HG02571 (cell line): Measurements from ENCODE around the gene EIF1AD.
"Not testable (repeated sequence)": the region's sequence is repeated elsewhere in the genome, so short reads cannot be mapped to it uniquely, and the experiment has no call there.

Experiments
- ATAC-seq: cut with Tn5 transposase; IDR thresholded peaks from one replicate; pipeline ENCODE4 v1.9.1; 2021; ENCODE audit warnings: mild to moderate bottlenecking, moderate library complexity; ENCODE audit not compliant: unreplicated experiment

Gene EIF1AD

DNA sequence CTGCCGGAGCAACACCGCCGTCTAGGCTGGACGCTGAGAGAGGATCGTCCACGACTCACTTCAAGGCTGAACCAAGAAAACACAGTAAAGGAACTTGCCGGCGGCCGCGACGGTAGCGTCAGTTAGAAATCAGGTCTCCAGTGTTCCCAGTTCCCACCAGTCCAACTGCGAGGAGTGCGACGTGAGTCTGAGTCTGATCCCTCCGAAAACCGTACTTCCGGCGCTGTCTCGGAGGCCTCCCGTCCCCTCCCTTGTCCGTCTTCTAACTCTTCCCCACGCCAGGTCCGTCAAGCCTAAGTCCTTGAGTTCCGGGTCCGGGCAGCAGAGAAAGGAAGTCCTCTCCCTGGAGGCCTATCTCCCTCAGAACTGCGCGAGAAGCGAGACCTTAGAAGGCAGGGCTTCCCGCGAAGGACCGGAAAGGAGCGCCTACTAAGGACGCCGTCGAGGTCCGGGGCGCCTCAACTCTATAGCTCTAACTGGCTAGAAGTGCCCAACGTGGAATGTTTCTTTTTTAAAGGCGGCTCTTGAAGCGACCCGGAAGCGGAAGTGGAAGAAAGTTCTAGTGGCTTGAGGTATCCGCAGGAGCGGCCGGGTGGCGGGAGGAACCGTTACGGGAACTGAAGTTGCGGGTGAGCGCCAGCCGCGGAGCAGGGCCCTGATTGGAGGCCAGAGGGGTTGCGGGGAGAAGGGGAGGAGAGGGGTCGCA, at the start of gene EIF1AD, which contains the start of gene BANF1:
Gene EIF1AD, minus strand, starts transcription at position 216 of the 706 bp plus-strand sequence. CDS start 1,768 bp downstream, outside the sequence.
Gene BANF1, plus strand, starts transcription at position 562 of the 706 bp plus-strand sequence. CDS start 748 bp downstream, outside the sequence.
- ATAC-seq, result peak; percentile 68

DNA sequence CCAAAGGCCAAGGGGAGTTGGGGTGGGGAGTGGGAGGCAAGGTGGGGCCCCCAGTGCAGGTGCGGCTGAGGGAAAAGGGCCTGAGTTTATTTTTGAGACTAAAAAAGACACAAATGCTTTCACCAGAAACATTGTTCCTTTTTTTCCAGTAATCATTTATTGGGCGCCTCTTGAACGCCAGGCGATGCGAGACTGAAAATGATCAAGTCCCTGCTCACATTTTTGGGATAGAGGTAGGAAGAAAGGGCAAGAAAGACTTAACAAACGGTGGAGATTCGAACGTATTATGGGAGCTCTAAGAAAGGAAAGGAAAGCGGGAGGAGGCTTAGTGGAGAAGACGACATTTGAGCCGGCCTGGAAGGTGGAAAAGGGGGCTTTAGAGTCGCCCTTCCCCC, 49.4 kb upstream of the EIF1AD start:
- no peak for ATAC-seq

- no peak for ATAC-seq
Measured at GRCh38 chr11:66050581-66051231, 48.7 kb upstream of the EIF1AD start.

DNA sequence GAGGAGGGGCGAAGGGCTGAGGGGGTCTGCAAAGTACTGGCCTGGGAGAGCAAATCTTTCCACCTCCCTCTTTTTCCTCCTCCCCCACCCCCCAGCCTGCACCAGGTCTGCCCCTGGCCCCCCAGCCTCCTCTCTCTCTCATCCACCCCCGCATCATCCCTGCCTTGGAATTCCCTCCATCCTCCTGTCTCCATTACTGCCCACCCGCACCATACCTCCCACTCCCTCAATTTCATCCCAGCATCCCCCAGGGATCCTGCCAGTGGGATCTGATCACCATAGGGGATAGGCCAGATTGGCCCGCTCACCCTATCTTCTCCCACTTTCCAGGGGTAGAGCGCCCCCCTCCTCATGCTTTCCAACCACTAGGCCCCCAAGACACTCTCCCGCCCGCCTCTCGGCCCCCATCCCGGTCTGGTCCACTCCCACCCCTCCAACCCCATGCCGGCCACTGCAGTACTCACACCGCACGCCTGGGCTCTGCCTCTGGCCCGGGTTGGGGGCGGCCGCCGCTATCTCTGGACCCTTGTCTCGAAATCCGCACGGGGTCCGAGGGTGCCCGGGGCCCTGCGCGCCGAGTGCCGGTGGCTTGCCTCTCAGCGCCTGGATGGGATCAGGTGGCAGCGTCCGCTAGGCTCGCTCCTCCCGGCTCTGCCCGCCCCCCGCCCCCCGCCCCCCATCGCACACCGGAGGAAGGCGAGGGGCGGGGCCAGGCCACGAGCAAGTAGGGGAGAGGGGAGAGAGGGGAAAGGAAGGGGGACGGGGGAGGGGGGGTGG, 46.8 kb upstream of the EIF1AD start, which contains the start of gene GAL3ST3:
Gene GAL3ST3, minus strand, starts transcription at position 615 of the 777 bp plus-strand sequence. CDS start 3,746 bp downstream, outside the sequence.
- no peak for ATAC-seq

DNA sequence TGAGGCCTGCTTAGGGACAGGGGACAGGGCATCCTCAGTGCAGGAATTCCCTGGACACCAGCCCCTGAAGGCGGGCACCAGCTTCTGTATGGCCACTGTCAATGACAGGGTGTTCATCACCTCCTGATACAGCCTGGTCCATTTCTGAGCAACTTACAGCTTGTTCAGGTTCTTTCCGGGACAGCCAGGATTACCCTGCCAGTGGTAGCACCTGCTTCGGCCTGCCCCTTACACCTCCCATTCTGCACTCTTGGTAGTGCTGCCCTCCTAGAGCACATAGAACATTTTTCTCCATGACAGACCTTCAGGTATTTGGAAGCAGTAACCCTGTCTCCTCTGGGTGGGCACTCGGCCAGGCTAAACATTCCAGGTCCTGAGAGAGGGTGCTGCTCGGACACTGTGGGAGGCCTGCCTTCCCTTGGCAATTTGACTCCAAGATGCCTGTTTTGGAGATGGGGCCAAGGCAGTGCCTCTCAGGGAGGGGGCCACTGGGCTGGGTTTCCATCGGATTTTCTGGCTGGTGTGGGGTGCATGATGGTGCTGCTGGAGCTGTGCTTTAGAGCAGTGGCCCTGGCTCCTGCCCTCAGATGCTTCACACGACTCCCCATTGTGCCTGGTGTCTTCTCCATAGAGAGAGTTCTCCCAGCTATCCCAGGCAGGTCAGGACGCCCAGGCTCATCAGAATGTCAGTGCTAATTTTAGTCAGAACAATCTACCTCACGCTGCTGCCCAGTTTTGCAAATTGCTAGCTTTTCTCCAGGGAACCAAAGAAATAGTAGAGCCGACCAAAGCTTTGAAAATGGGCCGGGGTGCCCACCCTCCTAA, 45.8 kb upstream of the EIF1AD start:
- no peak for ATAC-seq

DNA sequence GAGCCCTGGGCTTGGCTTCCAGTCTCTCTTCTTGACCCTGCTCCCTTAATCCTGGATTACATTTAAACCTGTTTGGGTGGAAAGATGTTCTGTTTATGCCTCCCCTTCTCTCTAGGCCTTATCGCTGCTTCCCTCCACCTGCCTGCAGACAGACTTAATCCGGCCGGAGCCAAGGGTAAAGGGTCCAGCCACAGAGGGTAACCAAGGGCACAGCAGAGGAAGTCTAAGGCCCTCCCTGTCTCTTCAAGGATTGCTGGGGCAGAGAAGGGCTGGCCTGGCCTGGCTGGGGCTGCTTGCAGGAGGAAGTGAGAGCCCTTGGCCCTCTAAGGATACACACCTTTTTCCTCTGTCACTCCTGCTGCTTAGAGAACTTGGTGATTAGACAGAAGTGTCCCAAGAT, 44.9 kb upstream of the EIF1AD start:
- no peak for ATAC-seq

GRCh38 chr11:66045177-66045639, 43.3 kb upstream of the EIF1AD start:
- peak; percentile 53 for ATAC-seq

GRCh38 chr11:66044757-66045156, 42.8 kb upstream of the EIF1AD start:
- no peak for ATAC-seq

DNA sequence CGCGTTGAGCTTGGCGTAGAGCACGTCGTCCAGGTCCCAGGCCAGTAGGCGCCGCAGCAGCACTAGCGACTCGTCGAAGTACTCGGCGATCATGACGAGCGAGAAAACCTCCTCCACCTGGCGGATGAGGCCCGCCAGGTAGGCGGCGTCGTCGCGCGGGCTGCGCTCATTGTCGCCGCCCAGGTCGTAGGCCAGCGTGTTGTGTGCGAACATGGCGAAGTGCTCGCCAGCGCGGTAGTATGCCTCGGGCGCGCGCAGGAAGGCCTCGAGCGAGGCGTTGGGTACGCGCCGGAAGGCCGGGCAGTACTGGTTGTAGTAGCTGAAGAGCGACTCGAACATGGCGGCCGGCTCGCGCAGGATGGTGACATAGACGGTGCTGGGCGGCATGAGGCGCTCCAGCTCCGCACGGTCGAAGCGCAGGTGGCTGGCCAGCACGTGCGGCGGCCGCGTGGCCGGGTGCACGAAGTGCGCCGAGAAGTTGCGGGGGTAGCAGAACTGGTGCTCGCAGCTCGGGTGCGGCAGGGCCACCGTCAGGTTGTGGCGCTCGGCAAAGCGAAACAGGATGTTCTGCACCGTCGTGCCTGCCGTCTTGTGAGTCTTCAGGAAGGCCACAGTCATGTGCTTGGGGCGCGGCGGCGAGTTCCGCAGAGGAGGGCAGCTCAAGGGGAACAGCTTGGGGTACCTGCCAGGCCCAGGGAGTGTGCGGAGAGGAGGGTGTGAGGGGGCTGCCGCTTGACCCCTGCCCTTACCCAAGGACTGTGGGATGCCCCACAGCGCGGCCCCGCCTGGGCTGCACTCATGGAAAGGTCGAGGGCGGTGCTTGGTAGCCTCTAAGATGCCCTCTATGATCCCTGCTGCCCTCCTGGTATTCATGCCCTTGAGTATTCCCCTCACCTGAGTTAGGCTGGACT, 41.3 kb upstream of the EIF1AD start:
- no peak for ATAC-seq

- no peak for ATAC-seq
Measured at GRCh38 chr11:66042227-66042995, 40.5 kb upstream of the EIF1AD start.

DNA sequence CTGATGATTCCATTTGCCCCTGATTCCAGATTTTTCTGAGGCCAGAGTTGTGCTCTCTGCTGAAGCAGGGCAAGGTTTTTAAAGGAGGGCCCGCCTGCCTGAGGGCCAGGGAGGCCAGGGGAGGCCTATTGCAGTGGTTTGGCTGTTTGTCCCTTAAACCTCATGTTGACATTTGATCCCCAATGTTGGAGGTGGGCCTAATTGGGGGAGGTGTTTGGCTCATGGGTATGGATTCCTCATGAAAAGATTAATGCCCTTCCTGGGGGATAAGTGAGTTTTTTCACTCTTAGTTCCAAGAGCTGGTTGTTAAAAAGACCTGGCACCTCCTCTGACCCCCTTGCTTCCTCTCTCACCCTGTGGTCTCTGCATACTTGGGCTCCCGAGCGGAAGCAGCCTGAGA, 37.8 kb upstream of the EIF1AD start:
- ATAC-seq, result no peak

GRCh38 chr11:66037327-66037726, 35.4 kb upstream of the EIF1AD start:
- no peak for ATAC-seq

DNA sequence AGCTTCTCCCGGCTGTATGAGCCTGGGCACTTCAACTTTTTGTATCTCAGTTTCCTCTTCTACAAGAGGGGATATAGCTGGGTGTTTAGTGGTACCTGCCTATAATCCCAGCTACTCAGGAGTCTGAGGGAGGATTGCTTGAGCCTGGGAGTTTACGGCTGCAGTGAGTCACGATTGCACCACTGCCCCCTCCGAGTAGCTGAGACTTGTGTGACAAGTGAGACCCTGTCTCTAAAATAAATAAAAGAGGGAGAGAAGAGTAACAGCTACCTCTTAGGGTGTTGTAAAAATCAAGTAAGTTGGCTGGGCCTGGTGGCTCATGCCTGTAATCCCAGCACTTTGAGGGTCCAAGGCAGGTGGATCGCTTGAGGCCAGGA, 34.4 kb upstream of the EIF1AD start:
- no peak for ATAC-seq

- no peak for ATAC-seq
Measured at GRCh38 chr11:66035653-66036333, 33.8 kb upstream of the EIF1AD start.

DNA sequence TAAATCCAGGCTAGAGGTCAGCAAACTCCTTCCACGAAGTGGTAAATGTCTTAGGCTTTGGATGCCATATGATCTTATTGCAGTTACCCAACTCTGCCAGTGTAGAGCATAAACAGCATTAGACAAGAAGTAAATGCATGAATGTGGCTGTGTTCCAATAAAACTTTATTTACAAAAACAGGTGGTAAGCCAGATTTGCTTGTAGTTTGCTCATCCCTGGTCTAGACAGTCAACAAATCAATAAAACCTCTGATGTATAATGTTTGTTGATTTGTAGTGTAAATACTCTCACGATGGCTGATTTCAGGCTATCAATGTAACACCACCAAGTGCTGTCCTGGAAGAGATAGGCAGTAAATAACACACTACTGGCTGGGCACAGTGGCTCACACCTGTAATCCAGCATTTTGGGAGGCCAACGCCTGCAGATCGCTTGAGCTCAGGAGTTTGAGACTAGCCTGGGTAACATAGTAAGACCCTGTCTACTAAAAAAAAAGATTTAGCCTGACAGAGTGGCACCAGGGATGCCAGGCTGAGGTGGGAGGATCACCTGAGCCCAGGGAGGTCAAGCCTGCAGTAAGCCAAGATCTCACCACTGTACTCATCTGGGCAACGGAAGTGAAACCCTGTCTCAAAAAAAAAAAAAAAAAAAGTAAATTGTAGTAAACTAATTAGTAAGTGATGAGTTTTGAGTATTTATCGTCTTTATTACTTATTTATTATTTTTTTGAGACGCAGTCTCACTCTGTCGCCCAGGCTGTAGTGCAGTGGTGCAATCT, 31.2 kb upstream of the EIF1AD start:
- no peak for ATAC-seq

- ATAC-seq, result no peak
Measured at GRCh38 chr11:66026017-66026529, 24.1 kb upstream of the EIF1AD start, which contains the start of gene CATSPER1. TSS of gene CATSPER1 (minus strand) at chr11:66026479. CDS start at chr11:66026379, 100 bp downstream.

- ATAC-seq, result not testable (repeated sequence)
Measured at GRCh38 chr11:66023186-66023440, 21.2 kb upstream of the EIF1AD start.
